H1 (cell line): ENCODE results near the gene CROCC2. TPM values are rescaled to one million over a fixed set of nuclear protein-coding genes. Genes with fewer than 3 reads are reported as not detected.

Source experiments
- CTCF ChIA-PET: fragments of 300-600 bp; sonication (Branson Sonifier 250); formaldehyde crosslinking; loops from one replicate; lab custom pipeline; 2021; ENCODE audit not compliant: partially characterized antibody; lab: Charles Lee
- POLR2A ChIA-PET: fragments of 300-600 bp; sonication (Branson Sonifier 250); formaldehyde crosslinking; loops from one replicate; lab custom pipeline; 2021; ENCODE audit warnings: inconsistent platforms; ENCODE audit not compliant: partially characterized antibody; lab: Charles Lee
- DNase-seq, 2 experiments: peaks; one replicate each; pipeline versions ENCODE4 v3.0.0 to v3.0.0-alpha.2; 2010 to 2022; ENCODE audit warnings: low spot score in 2 of 2, low read depth in 1 of 2, mixed read lengths in 1 of 2
- FAIRE-seq: peaks from 2 replicates; lab custom pipeline; 2011; peaks lifted over from hg19 to GRCh38; lab: Jason Lieb, UNC
- H2AFZ ChIP-seq: 2 replicates; pipeline ENCODE4 v1.8.1; 2012; ENCODE audit warnings: low read length, inconsistent platforms
- H2AK5ac ChIP-seq: 2 replicates; pipeline ENCODE4 v1.6.1; 2013; ENCODE audit warnings: low read depth, low read length
- H2BK120ac ChIP-seq: replicated peaks from 2 replicates; pipeline ENCODE3; 2013; ENCODE audit warnings: low read depth, low read length, inconsistent platforms
- H2BK12ac ChIP-seq: 2 replicates; pipeline ENCODE4 v1.6.1; 2013; ENCODE audit warnings: low read depth, low read length
- H2BK15ac ChIP-seq: 2 replicates; pipeline ENCODE4 v1.6.1; 2013; ENCODE audit warnings: low read length
- H2BK20ac ChIP-seq: 2 replicates; pipeline ENCODE4 v1.6.1; 2013; ENCODE audit warnings: low read length
- H2BK5ac ChIP-seq: 2 replicates; pipeline ENCODE4 v1.6.1; 2013; ENCODE audit warnings: low read depth, low read length
- H3K14ac ChIP-seq: 2 replicates; pipeline ENCODE4 v1.6.1; 2013; ENCODE audit warnings: inconsistent platforms; ENCODE audit not compliant: insufficient read length
- H3K18ac ChIP-seq: 2 replicates; pipeline ENCODE4 v1.6.1; 2013; ENCODE audit warnings: low read length; ENCODE audit errors: extremely low read depth
- H3K23ac ChIP-seq: 2 replicates; pipeline ENCODE4 v1.6.1; 2013; ENCODE audit warnings: inconsistent platforms; ENCODE audit not compliant: insufficient read length
- H3K23me2 ChIP-seq: 2 replicates; pipeline ENCODE4 v1.6.1; 2013; ENCODE audit warnings: low read depth, low read length
- H3K27ac ChIP-seq: 2 replicates; pipeline ENCODE4 v1.6.1; 2011; ENCODE audit warnings: low read depth, low read length, inconsistent platforms
- H3K27me3 ChIP-seq, 4 experiments: replicated peaks in 1 of 4; 1 replicate in 1 of 4; 2 replicates in 3 of 4; pipeline versions ENCODE4 v1.6.1 to v1.8.1; 2011 to 2013; ENCODE audit warnings: low read length in 3 of 4, mild to moderate bottlenecking in 3 of 4, inconsistent platforms in 2 of 4, mixed read lengths in 2 of 4, moderate library complexity in 1 of 4; ENCODE audit not compliant: control insufficient read depth in 3 of 4, insufficient read depth in 3 of 4; ENCODE audit errors: extremely low read depth in 1 of 4
- H3K36me3 ChIP-seq, 4 experiments: 2 replicates each; pipeline versions ENCODE4 v1.6.1 to v1.8.1; 2011 to 2013; ENCODE audit warnings: mild to moderate bottlenecking in 4 of 4, low read length in 3 of 4, moderate library complexity in 2 of 4, control low read depth in 1 of 4, inconsistent platforms in 1 of 4; ENCODE audit not compliant: insufficient read depth in 4 of 4, control insufficient read depth in 2 of 4
- H3K4ac ChIP-seq: replicated peaks from 2 replicates; pipeline ENCODE3; 2013; ENCODE audit warnings: low read length, low read depth, mixed read lengths, inconsistent platforms; ENCODE audit not compliant: insufficient read length
- H3K4me1 ChIP-seq, 4 experiments: replicated peaks in 1 of 4; 1 replicate in 1 of 4; 2 replicates in 3 of 4; pipeline versions ENCODE4 v1.6.1 to v1.8.1; 2011 to 2013; ENCODE audit warnings: low read length in 3 of 4, inconsistent platforms in 2 of 4, mixed read lengths in 1 of 4; ENCODE audit not compliant: insufficient read depth in 4 of 4, control insufficient read depth in 3 of 4
- H3K4me2 ChIP-seq, 2 experiments: 2 replicates each; pipeline versions ENCODE4 v1.6.1 to v1.8.1; 2011 to 2013; ENCODE audit warnings: low read depth in 2 of 2, low read length in 2 of 2, control low read depth in 1 of 2, inconsistent platforms in 1 of 2, mild to moderate bottlenecking in 1 of 2; ENCODE audit not compliant: insufficient read depth in 1 of 2
- H3K4me3 ChIP-seq, 4 experiments: fragments of 200-600, 300-600 bp in 1 of 4; sonication (generic), shearing (Covaris generic), sonication (Bioruptor Twin) in 1 of 4; 2 replicates each; pipeline versions ENCODE4 v1.5.1 to v1.8.1; 2011 to 2016; ENCODE audit warnings: low read length in 4 of 4, low read depth in 3 of 4, control low read depth in 2 of 4, inconsistent platforms in 2 of 4, mild to moderate bottlenecking in 2 of 4, mixed read lengths in 1 of 4, moderate library complexity in 1 of 4; ENCODE audit not compliant: insufficient read depth in 2 of 4; ENCODE audit errors: extremely low read depth in 1 of 4
- H3K56ac ChIP-seq: replicated peaks from 2 replicates; pipeline ENCODE3; 2013; ENCODE audit warnings: low read depth, mild to moderate bottlenecking, mixed read lengths, low read length, inconsistent platforms; ENCODE audit not compliant: insufficient read length
- H3K79me1 ChIP-seq: 2 replicates; pipeline ENCODE4 v1.6.1; 2013; ENCODE audit warnings: low read depth, low read length, control low read depth
- H3K79me2 ChIP-seq, 2 experiments: 2 replicates each; pipeline versions ENCODE4 v1.6.1 to v1.8.1; 2012 to 2013; ENCODE audit warnings: low read length in 2 of 2, mild to moderate bottlenecking in 2 of 2, inconsistent platforms in 1 of 2; ENCODE audit not compliant: insufficient read depth in 2 of 2, control insufficient read depth in 1 of 2
- H3K9ac ChIP-seq, 4 experiments: replicated peaks in 1 of 4; 1 replicate in 1 of 4; 2 replicates in 3 of 4; pipeline versions ENCODE4 v1.6.1 to v1.8.1; 2011 to 2013; ENCODE audit warnings: low read depth in 3 of 4, low read length in 3 of 4, control low read depth in 2 of 4, mild to moderate bottlenecking in 2 of 4, moderate library complexity in 2 of 4, inconsistent platforms in 1 of 4; ENCODE audit errors: extremely low read depth in 1 of 4
- H3K9me3 ChIP-seq, 2 experiments: 2 replicates each; pipeline versions ENCODE4 v1.6.1 to v1.8.1; 2012 to 2013; ENCODE audit warnings: mild to moderate bottlenecking in 2 of 2, moderate library complexity in 2 of 2, control low read depth in 1 of 2, inconsistent platforms in 1 of 2, low read depth in 1 of 2, low read length in 1 of 2, mixed read lengths in 1 of 2; ENCODE audit not compliant: insufficient read depth in 2 of 2
- H4K20me1 ChIP-seq, 2 experiments: replicated peaks in 1 of 2; 2 replicates each; pipeline versions ENCODE3 to v1.8.1; 2011 to 2013; ENCODE audit warnings: inconsistent platforms in 2 of 2, low read length in 2 of 2, mild to moderate bottlenecking in 1 of 2; ENCODE audit not compliant: insufficient read depth in 2 of 2, control insufficient read depth in 1 of 2
- H4K5ac ChIP-seq: 2 replicates; pipeline ENCODE4 v1.6.1; 2013; ENCODE audit warnings: low read length, low read depth, mixed read lengths, inconsistent platforms; ENCODE audit not compliant: insufficient read length
- H4K8ac ChIP-seq: 2 replicates; pipeline ENCODE4 v1.8.0; 2013; ENCODE audit warnings: mild to moderate bottlenecking, moderate library complexity, low read length, inconsistent platforms; ENCODE audit not compliant: insufficient read depth; ENCODE audit errors: extremely low read depth
- H4K91ac ChIP-seq: replicated peaks from 2 replicates; pipeline ENCODE3; 2013; ENCODE audit warnings: low read length, mixed read lengths, inconsistent platforms; ENCODE audit not compliant: insufficient read length
- BRCA1 ChIP-seq: IDR thresholded peaks from 2 replicates; pipeline ENCODE4 v1.6.1; 2012; ENCODE audit warnings: low read depth, low read length, improper control_type of control experiment
- SIRT6 ChIP-seq: IDR thresholded peaks from one replicate; pipeline ENCODE4 v1.7.1; 2012; ENCODE audit warnings: low read length, inconsistent platforms
- WGBS, 2 experiments: shearing (Covaris generic) in 1 of 2; methylation state at CpG; one replicate each; pipeline versions ENCODE4 v1.1.6 to v1.1.7; 2013 to 2015; ENCODE audit warnings: low lambda C conversion rate in 2 of 2, mixed read lengths in 2 of 2, inconsistent platforms in 1 of 2, low coverage in 1 of 2, missing lambda C conversion rate in 1 of 2; ENCODE audit not compliant: insufficient replicate concordance in 2 of 2, insufficient coverage in 1 of 2, insufficient read length in 1 of 2; ENCODE audit errors: extremely low coverage in 1 of 2, missing lambda C conversion rate in 1 of 2; 5-methylcytosine and 5-hydroxymethylcytosine counted together
- polyA plus RNA-seq, 7 experiments: library from polyadenylated mRNA; depleted of rRNA in 3 of 7; stranded (reverse) in 5 of 7; unstranded in 2 of 7; fragments of >200 nt in 5 of 7; fragments of 200-250 nt in 2 of 7; gene quantifications; 1 replicate in 5 of 7; 2 replicates in 1 of 7; 4 replicates in 1 of 7; pipeline versions ENCODE4 v1.2.1 to v1.2.3, GENCODE V29; 2011 to 2013; ENCODE audit warnings: missing spikeins in 2 of 7, mixed read lengths in 2 of 7
- total RNA-seq: library from RNA; stranded (reverse); fragmentation: NEBNext Ultra II Directional; extraction: Animal tissue kit (Norgen Biotek cat#: 25700); gene quantifications from 2 replicates; pipeline ENCODE4 v1.2.1, GENCODE V29; 2021

Gene CROCC2
- total and polyA plus RNA-seq, 2 of the 8 experiments (the other 6 are each of a cell fraction or from before 2014, with no cell fraction given), result not detected

- H3K4me1 ChIP-seq, result peaks cover 0 to 4% (median 4%) of the 10 kb centered on the region in 4 experiments; a peak in 6 of 7 replicates
- WGBS, 2 experiments, result 93% methylated on average over 13 of the region's 13 CpGs; no CpG with 5 or more reads in 1 of the 2 experiments
- no peak overlapping the region for H3K23ac ChIP-seq
- no peaks in the 10 kb centered on the region for H3K79me2 ChIP-seq
- CTCF ChIA-PET, result no interaction called here
- DNase-seq (no peak), FAIRE-seq (no peak)
- no peak overlapping the region for H3K4ac ChIP-seq
- no peaks in the 10 kb centered on the region for H3K36me3 ChIP-seq
- no peak overlapping the region for H2BK20ac ChIP-seq
- H4K20me1 ChIP-seq, result no peaks in the 10 kb centered on the region
- H2BK120ac ChIP-seq, result no peak overlapping the region
- no peak overlapping the region for H3K56ac ChIP-seq
- no peak overlapping the region for H3K14ac ChIP-seq
- H2BK15ac ChIP-seq, result no peak overlapping the region
- no peaks in the 10 kb centered on the region for H3K27me3 ChIP-seq
- no peak overlapping the region for H2AK5ac ChIP-seq
- TF ChIP-seq BRCA1 (no peak), SIRT6 (no peak)
- H2BK12ac ChIP-seq, result no peak overlapping the region
- H3K27ac ChIP-seq, result no peak overlapping the region
- no peak overlapping the region for H2BK5ac ChIP-seq
- H3K18ac ChIP-seq, result no peak overlapping the region
- no peak overlapping the region for H3K9ac ChIP-seq
- no peak overlapping the region for H4K5ac ChIP-seq
- POLR2A ChIA-PET, result no interaction called here
- H3K4me3 ChIP-seq, result no peak overlapping the region
- no peaks in the 10 kb centered on the region for H3K79me1 ChIP-seq
- H4K8ac ChIP-seq, result peak overlapping the region; percentile 79; the same call in 1 of the 2 replicates
- no peaks in the 10 kb centered on the region; a peak in 1 of 4 replicates for H3K9me3 ChIP-seq
- H2AFZ ChIP-seq, result no peak overlapping the region
- no peaks in the 10 kb centered on the region for H3K23me2 ChIP-seq
- H3K4me2 ChIP-seq, result no peak overlapping the region
- H4K91ac ChIP-seq, result no peak overlapping the region
Observed at GRCh38 chr2:241015439-241015838, 109.3 kb downstream of the CROCC2 start.
